Left ventricle myocardium inferior (tissue), 1 donor: Measurements from ENCODE around the gene IKBKE. TPM values are rescaled to one million over a fixed set of nuclear protein-coding genes. Genes with fewer than 3 reads are reported as not detected.
A peak's percentile ranks its signal among the peaks of the same experiment; 100 is the strongest.

ENCODE experiments used
- DNase-seq: peaks from one replicate; pipeline ENCODE4 v3.0.0-alpha.2; 2020
- H3K27ac ChIP-seq: fragments of 200-600 bp; replicated peaks from 2 replicates; pipeline ENCODE4 v1.8.0; 2021
- H3K27me3 ChIP-seq: fragments of 200-600 bp; 2 replicates; pipeline ENCODE4 v1.8.0; 2021; ENCODE audit warnings: low read depth
- H3K36me3 ChIP-seq: fragments of 200-600 bp; 2 replicates; pipeline ENCODE4 v1.8.0; 2021
- H3K4me1 ChIP-seq: fragments of 200-600 bp; 2 replicates; pipeline ENCODE4 v1.8.0; 2021
- H3K4me3 ChIP-seq: fragments of 200-600 bp; 2 replicates; pipeline ENCODE4 v1.8.0; 2021; ENCODE audit warnings: mild to moderate bottlenecking, moderate library complexity
- H3K9me3 ChIP-seq: fragments of 200-600 bp; replicated peaks from 2 replicates; pipeline ENCODE4 v1.8.0; 2021
- CTCF ChIP-seq: fragments of 200-600 bp; IDR thresholded peaks from 2 replicates; pipeline ENCODE4 v1.8.0; 2021; ENCODE audit warnings: antibody characterized with exemption, mild to moderate bottlenecking, borderline replicate concordance
- intact Hi-C: fragments of 100-400 bp; cut with micrococcal nuclease; formaldehyde crosslinking; loops from one replicate; pipeline ENCODE4 v1.11.0; 2022
- total RNA-seq: library from RNA; stranded (reverse); fragmentation: NEBNext Ultra II Directional; extraction: Animal tissue kit (Norgen Biotek cat#: 25700); gene quantifications from one replicate; pipeline ENCODE4 v1.2.1, GENCODE V29; 2021
- donor health status: DM: no; HTN: yes; CAD: no; lungs with severe emphysema.

The IKBKE gene
- total RNA-seq, 1 donor from 2014 or later: 0.80 TPM

GRCh38 chr1:206501881-206502280 lies 31.6 kb downstream of the IKBKE start:
- Histone ChIP-seq H3K9me3 (no peaks in the 10 kb centered on the region), H3K4me1 (peaks cover 58% of the 10 kb centered on the region), H3K36me3 (no peaks in the 10 kb centered on the region), H3K4me3 (no peak overlapping the region), H3K27ac (peak overlapping the region; percentile 38), H3K27me3 (no peaks in the 10 kb centered on the region)
- no peak for TF ChIP-seq CTCF
- DNase-seq: no peak
- intact Hi-C loops: no loop called here

- peaks cover 58% of the 10 kb centered on the region for H3K4me1 ChIP-seq
- no peaks in the 10 kb centered on the region for H3K36me3 ChIP-seq
- no peak for DNase-seq
- TF ChIP-seq CTCF: no peak
- intact Hi-C loops: no loop called here
- no peak overlapping the region for H3K27ac ChIP-seq
- H3K4me3 ChIP-seq: no peak overlapping the region
- peaks cover under 1% of the 10 kb centered on the region for H3K27me3 ChIP-seq
- H3K9me3 ChIP-seq: no peaks in the 10 kb centered on the region
These were observed 32.1 kb downstream of the IKBKE start for GRCh38 chr1:206502403-206502802.

- DNase-seq: no peak
- intact Hi-C loops: no loop called here
- peaks cover 59% of the 10 kb centered on the region for H3K4me1 ChIP-seq
- H3K36me3 ChIP-seq: no peaks in the 10 kb centered on the region
- H3K27ac ChIP-seq: no peak overlapping the region
- H3K27me3 ChIP-seq: peaks cover 5% of the 10 kb centered on the region
- H3K9me3 ChIP-seq: no peaks in the 10 kb centered on the region
- TF ChIP-seq CTCF: no peak
- H3K4me3 ChIP-seq: no peak overlapping the region
These were observed 32.5 kb downstream of the IKBKE start for GRCh38 chr1:206502812-206503211.

GRCh38 chr1:206503591-206504362 lies 33.5 kb downstream of the IKBKE start:
- intact Hi-C loops: no loop called here
- Histone ChIP-seq H3K27me3 (peaks cover 13% of the 10 kb centered on the region), H3K36me3 (no peaks in the 10 kb centered on the region), H3K4me3 (no peak overlapping the region), H3K9me3 (no peaks in the 10 kb centered on the region), H3K4me1 (peaks cover 69% of the 10 kb centered on the region), H3K27ac (peak overlapping the region; percentile 58)
- no peak for TF ChIP-seq CTCF
- DNase-seq: no peak

GRCh38 chr1:206504363-206504713 lies 34.1 kb downstream of the IKBKE start:
- H3K9me3 ChIP-seq: no peaks in the 10 kb centered on the region
- no peaks in the 10 kb centered on the region for H3K36me3 ChIP-seq
- peaks cover 69% of the 10 kb centered on the region for H3K4me1 ChIP-seq
- H3K27ac ChIP-seq: peak overlapping the region; percentile 58
- peaks cover 18% of the 10 kb centered on the region for H3K27me3 ChIP-seq
- intact Hi-C loops: no loop called here
- TF ChIP-seq CTCF: no peak
- DNase-seq: no peak
- H3K4me3 ChIP-seq: no peak overlapping the region
